ENCODE measurements around the gene NUDT1.

The NUDT1 gene

DNA sequence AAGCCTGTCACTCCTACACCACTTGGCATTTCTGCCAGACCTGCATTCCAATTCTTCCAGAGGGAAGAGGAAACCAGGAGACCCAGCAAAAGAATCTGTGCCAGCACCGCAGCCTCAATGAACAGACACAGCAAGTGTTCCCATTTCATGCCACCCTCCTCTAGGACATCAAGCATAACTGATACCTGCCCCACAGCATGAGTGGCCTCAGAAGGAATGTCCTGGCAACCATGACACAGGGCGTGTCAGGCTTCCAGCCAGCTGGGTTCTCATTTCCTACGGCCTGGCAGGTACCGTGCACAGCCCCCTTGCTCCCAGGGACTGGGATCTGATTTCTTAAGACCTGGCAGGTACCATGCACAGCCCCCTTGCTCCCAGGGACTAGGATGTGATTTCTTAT lies 17.1 kb upstream of the NUDT1 start:
- DNase-seq, result no peak

DNA sequence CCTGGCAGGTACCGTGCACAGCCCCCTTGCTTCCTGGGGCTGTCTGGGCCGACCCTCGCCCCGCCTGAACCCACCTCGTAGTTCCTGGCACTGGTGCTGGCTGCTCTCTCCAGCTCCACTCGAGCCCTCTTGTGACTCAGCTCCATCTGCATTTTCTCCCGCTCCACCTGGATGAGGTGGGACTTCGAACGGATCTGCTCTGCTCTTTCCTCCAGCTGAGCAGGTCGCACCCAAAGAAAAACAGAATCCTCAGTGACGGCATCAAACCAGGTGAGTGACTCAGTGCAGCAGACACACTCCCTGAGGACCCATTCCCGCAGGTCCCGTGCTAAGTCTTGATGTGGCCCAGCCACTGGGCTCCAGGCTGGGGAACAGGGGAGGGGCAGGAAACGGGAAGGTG lies 16.7 kb upstream of the NUDT1 start:
- no peak for DNase-seq

DNA sequence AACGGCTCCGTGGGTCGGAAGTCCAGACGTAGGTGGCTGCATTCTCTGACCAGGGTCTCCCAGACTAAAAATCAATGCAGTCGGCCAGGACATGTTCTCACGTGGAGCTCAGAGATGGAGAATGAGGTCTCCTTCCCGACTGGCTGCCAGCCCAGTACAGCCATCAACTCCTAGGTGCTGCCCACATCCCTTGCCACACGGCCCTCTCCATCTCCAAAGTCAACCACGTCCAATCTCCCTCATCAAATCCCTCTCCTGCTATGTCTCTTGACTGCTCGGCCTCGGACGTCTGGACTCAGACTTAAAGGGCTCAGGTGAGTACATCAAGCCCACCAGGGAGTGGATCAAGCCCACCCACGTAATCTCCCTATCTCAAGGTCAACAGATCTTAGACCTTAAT lies 16.2 kb upstream of the NUDT1 start:
- DNase-seq, result no peak

DNA sequence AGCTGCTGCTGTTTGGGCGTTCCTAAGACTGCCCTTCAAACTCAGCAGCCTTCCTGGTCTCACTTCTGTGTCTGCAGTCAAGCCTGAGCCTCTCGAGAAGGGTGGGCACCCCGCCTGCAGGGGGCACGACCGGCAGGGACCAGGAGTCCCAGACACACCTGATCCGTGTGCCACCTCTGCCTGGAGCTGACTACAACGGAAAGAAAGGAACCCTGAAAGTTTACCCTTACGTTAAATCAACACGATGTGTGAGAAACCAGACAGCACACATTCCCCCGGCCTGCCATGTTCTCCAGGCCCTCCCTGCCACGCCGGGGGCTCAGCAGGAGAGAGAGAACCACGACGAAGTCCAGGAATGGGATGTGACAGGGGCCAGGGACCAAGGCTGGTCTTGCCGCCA lies 14.3 kb upstream of the NUDT1 start:
- no peak for DNase-seq

DNA sequence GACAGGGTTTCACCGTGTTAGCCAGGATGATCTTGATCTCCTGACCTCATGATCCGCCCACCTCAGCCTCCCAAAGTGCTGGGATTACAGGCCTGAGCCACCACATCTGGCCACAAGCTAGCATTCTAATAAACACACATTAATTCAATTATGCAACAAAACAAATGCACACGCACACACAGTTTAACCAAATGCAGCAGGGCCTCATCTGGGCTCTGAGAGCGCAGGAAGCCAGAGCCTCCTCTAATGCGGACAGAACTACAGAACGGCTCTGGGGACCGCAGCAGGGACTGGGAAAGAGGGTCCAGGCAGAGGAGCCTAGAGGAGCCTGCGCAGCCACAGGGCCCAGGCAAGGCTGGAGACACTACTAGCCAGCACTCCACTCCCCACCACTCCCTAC lies 13.1 kb upstream of the NUDT1 start:
- DNase-seq, result no peak

DNA sequence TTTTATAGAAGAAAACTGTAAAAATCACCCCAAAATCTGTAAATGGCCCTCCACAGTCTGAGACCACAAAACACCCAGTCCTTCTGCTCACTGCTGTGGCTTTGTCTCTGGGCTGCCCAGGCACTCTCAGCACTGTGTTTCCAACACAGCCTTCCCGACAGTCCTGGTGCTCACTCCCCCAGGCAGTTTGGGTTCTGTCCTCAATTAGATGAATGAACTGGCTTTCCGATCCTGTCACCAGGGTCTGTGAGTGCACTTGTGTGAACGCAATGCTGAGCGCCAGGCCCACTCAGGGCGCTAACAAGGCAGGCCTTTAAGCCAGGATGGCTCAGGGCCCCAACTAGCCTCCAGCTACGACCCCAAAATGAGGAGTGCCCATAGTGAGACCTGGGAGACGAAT lies 12.6 kb upstream of the NUDT1 start:
- no peak for DNase-seq

DNA sequence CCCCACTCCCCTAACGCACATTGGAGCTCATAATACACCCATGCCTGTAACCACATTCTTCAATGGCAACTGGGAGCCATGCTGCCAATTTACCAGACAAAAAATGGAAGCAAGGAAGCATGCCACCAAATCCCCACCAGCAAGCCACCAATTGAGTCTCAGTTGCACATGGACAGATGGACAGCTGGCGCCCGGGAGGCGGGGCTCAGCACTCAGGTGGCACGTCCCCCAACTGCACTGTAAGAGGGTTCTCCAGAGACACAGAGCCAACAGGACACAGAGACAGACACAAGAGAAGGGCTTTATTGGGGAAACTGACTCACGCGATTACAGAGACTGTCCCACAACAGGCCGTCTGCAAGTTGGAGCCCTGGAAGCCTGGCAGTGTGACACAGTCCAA lies 11.8 kb upstream of the NUDT1 start:
- DNase-seq, result no peak

DNA sequence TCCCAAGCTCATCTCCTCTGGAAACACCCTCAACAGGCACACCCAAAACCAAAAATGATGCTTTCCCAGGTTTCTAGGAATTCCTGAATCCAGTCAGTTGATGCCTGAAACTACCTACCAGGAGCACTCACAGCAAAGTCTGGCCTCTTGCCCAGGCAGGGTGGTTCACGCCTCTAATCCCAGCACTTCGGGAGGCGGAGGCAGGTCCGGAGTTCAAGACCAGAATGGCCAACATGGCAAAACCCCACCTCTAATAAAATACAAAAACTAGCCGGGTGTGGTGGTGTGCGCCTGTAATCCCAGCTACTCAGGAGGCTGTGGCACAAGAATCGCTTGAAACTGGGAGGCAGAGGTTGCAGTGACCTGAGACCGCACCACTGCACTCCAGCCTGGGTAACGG lies 11.1 kb upstream of the NUDT1 start:
- no peak for DNase-seq

DNA sequence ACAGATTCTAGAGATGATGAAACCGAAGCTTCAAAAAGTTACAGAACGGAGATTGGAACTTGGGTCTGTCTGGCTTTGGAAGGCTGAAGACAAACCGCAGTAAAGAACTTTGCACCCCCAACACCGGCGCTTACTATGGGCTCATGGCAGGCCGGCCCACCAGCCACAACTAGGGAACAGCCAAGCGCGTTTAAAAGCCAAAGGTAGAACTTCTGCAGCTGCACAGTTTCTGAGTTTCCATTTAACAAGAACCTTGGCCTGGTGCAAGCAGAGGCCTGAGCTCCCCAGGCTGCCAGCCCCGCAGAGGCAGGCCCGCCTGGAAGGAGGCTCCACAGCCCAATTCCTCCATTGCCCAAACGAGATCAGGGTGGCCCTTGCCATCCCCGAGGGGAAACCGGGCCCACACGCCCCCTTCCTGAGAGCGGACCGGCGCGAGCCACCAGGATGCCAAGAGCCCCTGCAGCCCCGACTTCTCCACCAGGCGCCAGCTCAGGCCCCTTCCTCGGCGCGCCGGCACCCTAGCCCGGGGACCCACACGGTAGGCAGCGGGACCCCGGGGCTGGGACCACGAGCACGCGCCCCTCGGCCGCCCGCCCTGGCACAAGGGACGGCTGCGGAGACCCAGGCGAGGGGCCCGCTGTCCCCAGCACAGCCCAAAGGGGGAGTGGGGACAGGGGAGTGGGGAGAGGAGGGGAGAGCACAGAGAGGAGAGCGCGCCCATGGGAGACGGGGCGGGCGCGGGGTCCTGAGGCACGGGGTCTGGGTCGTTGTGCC lies 9.8 kb upstream of the NUDT1 start:
- no peak for DNase-seq

DNA sequence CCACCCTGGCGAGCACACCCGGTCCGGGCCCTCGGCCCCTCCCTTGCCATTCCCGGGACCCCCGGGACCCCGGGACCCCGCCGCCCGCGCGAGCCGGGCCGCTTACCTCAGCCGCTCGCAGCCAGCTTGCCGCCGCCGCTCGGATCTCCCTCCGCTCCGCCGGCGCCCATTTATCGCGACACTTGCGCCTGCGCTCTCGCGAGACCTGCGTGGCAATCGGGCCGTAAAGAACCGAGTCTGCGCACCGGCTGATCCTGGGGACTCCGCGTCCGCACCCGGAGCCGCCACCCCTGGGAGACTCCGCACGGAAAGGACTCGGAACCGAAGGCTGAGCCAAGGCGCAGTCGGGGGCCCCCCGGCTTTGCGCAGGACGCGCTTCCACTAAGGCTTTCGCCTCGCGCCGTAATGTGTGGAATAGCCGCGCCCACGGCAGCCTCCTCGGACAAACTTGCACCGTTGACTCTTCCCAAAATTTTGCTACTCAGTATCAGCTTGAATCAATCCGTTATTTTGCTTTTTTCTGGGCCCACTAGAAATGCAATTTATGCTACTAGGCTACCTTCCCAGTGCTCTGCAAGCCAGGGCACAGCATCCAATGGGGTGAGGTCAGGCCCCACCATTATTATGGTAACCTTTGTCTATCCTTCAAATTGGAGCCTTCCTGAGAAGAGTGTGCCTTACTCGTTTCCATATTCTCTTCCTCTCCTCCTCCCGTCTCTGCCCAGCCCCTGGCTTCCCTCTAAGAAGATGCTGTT lies 9.1 kb upstream of the NUDT1 start, which contains the start of gene MAD1L1:
TSS of gene MAD1L1 (minus strand) at position 180 of the 755 bp plus-strand sequence. CDS start 2,812 bp downstream, outside the sequence.
- peak; percentile 64 to 79 for DNase-seq

DNA sequence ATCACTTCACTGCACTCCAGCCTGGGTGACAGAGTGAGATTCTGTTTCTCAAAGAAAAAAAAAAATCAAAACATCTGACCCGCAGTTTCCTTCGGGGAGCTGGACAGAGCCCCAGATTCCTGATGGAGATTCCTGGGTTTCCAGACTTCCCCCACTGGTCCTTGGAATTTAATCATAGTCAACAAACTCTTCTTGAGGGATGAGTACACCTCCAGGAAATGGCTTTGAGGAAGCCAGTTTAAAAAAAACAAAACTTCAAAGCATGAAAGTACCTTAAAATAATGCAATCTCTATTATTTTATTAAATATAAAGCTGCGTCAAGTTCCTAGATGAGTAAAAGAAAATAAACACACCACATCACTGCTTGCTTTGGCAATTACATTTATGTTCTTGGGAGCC lies 8.1 kb upstream of the NUDT1 start:
- DNase-seq, result no peak

DNA sequence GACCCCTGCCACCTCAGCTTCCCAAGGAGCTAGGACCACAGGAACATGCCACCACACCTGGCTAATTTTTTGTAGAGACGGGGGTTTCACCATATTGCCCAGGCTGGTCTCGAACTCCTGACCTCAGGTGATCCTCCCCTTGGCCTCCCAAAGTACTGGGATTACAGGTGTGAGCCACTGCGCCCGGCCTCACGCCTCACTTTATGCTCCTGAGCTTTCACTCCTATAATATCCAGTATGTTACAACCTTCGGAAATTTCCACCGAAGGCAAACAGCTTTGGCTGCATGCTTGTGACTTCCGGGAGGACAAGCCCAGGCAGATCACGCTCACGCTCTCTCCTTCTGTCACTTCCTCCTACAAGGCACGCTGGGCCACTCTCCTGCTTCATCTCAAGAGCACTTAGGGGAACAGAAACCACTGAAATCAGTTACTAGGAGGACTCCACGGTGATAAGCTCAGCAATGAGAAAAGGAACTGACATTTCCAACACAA lies 4.9 kb upstream of the NUDT1 start:
- DNase-seq, result peak; percentile 33 to 53

DNA sequence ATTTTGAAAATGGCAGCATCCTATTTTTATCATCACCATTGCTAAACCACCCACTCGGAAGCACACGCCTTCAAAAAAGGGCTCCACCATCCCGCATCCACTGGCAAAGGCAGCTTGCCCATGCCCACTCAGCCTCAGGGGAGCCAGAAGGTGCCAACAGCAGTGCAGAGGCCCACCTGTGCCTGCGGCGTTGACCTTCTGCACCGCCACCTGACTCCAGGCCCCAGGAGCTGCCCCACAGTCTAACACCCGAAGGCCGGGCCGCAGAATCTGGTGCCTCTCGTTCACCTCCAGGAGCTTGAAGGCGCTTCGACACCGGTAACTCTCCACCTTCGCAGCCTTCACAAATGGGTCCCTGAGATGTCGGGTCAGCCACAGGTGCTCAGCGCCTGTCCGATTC lies 2.8 kb upstream of the NUDT1 start:
- DNase-seq, result no peak

DNA sequence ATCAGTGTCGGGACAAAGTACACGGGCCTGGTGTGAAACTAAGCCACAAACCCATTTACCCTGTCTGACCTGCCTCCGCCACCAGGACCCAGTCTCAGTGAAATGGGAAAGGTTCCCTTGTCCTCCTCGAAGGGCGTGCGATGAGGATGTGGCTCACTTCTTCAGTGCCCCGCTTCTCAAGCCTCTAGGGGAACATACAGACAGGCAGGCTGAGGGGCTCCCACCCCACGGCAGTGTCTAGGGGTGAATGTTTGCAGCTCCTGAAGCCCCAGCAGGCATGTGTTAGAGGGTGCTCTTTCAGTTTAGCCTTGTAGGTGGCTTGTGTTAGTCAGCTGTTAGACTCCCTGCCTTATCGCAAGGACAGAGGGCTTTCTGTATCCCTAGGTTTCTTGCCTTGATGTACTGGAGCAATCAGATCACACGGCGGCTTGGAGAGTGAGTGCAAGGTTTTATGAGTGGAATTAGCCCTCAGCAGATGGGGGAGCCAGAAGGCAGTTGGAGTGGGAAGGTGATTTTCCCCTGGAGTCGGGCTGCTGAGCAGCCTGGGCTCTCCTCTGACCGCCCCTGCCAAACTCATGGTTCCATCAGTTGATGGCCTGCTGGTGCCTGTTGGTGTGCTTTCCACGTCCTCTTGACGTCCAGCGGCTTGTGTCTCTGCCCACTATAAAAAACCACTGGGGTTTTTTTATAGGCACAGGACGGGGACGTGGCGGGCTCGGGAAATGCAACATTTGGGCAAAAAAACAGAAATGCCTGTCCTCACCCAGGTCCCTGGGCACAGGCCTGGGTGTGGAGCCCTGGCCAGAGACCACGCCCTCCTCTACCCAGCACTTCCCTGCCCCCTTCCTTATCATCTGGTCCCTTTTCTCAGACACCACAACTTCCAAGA lies 759 bp downstream of the NUDT1 start:
- no peak for DNase-seq

DNA sequence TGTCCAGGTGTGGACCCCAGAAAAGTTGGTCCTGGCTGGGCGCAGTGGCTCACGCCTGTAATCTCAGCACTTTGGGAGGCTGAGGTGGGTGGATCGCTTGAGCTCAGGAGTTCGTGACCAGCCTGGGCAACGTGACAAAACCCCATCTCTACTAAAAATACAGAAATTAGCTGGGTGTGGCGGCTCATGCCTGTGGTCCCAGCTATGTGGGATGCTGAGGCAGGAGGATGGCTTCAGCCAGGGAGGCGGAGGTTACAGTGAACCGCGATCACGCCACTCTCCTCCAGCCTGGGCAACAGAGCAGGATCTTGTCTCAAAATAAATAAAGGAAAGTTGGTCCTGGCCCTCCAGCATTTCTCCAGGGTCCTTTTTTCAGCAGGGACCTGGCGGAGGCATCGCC lies 1.4 kb downstream of the NUDT1 start:
- DNase-seq, result no peak

DNA sequence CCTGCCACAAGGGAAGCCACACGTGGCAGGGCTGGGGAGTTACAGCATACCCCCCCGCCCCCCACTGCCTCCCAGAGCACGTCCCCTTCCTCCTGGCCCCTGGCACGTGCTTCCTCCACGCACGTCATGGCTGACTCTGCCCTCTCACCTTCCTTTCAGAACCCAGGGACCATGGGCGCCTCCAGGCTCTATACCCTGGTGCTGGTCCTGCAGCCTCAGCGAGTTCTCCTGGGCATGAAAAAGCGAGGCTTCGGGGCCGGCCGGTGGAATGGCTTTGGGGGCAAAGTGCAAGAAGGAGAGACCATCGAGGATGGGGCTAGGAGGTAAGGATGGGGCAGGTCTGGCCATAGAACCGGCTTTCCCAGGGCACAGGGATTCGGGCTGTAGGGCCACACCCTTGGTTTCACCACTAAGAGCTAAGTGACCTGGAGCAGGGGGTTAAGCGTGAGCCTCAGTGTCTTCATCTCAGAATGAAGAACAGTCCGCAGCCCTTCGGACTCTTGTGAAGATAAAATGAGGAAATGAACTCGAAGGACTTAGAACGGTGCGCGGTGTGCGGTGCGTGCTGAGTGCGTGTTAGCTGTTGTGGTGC lies 2.5 kb downstream of the NUDT1 start:
- DNase-seq, result no peak

DNA sequence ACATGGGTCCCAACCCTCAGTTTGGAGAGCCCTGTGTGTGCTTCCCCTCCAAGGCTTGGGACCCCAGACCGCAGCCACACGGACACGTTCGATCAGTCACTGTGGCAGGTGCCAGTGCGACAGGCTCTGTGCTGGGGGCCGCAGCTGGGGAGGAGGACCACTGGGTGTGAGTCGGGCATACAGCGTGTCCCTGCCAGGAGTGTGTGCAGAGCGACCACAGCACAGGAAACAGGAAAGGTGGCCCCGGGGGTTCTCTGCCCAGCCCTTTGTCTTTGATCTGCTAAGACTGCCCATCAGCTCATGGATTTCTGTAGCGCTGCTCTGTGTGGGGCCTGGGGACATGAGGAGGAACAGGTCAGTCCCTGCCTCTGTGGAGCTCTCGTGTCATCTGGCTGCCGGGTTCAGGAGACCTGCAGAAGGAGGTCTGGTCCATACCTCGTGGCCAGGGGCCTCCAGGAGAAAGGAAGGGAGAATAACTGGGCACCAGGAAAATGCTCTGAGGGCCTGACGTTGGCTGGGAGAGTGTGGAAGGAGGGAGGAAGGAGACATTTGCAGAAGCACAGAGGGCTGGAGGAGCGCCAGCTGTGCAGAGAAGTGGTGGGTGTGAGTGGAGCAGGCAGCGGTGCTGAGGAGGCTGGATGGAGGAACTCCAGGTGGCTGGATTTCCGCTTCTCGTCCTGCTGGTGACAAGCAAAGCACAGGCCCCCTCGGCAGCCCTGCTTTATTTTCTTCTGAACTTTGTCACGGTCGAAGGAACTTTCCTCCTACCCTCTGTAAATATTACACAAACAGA lies 4.1 kb downstream of the NUDT1 start:
- no peak for DNase-seq

DNA sequence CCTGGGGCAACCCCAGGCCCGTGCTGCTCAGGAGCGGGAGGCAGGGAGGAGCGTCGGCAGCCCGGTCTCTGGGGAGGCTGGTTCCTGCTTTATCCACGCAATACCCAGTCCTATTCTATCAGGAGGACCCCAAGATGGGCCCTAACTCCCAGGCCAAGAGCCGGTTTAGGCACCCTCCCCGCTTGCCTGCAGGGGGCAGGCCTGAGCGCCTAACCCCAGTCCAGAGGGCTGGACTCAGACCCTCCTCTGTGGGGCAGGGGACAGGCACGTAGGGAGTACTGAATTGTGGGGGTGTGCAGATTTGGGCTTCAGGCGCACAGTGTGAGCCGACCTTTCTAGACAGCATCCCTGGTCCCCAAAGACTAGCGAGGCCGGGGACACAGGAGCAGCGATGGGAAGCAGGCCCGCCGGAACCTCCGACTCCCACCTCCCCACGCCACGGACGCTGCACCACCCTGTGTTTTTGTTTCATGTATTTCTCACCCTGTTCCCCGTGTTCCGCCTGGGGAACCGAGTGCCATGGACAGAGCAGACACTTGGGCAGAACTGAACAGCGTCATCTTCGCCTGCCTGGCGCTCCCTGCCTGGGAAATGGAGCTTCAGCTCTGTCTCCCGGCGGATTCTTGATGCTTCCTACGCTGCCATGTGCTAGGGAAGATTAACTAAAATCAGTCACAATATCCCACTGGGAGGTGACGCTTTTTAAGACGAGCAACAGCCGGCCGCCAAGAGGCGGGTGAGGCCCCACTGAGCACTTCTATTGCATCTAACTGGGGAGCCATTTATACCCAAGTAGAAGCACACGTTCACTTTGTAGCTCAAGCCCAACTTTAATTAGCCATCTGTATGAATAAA lies 5.3 kb downstream of the NUDT1 start:
- no peak for DNase-seq

DNA sequence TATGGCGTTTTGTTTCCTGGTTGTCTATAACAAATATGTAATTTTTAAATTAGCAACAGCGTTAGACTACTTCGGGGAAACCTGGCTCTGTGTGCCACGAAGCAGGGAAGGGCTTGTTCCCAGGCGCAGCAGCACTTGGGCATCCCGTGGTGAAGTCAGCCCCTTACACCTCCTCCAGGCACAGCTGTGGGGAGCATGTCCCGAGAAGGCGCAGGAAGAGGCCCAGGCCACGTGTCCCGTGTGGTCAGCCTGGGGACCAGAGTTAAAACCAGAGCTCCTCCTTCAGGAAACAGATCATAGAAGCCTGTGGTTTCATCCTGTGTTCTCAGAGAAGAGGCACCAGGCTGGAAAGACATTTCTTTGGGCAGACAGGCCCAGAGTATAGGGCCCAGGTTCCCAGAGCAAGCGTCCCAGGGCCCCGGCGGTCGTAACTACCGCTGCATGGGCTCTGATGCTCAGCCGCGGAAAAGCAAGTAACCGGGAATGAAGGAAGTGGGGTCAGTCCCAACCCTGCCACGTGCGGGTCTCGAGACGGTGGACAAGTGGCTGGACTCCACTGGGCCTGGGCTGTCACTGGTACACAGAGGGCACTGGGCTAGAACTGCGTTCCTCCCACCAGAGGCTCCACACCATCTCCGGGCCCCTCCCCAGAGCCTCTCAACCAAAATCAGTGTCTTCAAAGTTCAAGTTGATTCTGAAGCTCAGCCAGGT lies 7.1 kb downstream of the NUDT1 start:
- peak in 1 of 2 donors; percentile 34 for DNase-seq

DNA sequence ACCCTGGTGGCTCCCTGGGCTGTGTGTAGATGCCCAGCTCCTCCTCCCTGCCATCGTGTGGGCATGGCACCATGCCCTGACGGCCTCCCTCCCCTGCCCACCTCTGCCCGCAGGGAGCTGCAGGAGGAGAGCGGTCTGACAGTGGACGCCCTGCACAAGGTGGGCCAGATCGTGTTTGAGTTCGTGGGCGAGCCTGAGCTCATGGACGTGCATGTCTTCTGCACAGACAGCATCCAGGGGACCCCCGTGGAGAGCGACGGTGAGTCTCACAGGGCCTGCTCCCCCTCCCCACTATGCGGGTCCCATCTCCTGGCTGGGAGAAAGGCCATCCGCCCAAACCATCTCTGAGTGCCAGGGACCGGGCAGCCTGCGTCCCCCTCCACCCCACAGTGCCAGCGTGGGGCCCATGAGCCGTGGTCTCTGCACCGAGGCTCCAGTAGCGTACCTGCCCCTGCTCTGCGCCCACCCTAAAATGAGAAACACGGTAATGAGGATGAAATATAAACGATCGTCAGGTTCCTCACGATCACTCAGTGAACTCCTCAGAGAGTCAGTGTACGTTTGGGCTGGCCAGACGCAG lies 7.8 kb downstream of the NUDT1 start:
- no peak for DNase-seq
